Astrocyte (in vitro differentiated cells and primary cell): ENCODE data around the gene METAP1D.

Source experiments
- EZH2 ChIP-seq: IDR thresholded peaks from 2 replicates; pipeline ENCODE4 v1.6.1; 2012; ENCODE audit warnings: mild to moderate bottlenecking, low read length, inconsistent platforms; ENCODE audit not compliant: insufficient read depth
- TF ChIP-seq, protein P1 (sequence below): IDR thresholded peaks from 2 replicates; pipeline ENCODE4 v1.5.1; 2011; ENCODE audit warnings: low read depth, mild to moderate bottlenecking, inconsistent platforms, low read length, moderate library complexity; ENCODE audit not compliant: insufficient read depth

GRCh38 chr2:171956135-171956825 lies 43.5 kb upstream of the METAP1D start:
- TF ChIP-seq, protein P1, sequence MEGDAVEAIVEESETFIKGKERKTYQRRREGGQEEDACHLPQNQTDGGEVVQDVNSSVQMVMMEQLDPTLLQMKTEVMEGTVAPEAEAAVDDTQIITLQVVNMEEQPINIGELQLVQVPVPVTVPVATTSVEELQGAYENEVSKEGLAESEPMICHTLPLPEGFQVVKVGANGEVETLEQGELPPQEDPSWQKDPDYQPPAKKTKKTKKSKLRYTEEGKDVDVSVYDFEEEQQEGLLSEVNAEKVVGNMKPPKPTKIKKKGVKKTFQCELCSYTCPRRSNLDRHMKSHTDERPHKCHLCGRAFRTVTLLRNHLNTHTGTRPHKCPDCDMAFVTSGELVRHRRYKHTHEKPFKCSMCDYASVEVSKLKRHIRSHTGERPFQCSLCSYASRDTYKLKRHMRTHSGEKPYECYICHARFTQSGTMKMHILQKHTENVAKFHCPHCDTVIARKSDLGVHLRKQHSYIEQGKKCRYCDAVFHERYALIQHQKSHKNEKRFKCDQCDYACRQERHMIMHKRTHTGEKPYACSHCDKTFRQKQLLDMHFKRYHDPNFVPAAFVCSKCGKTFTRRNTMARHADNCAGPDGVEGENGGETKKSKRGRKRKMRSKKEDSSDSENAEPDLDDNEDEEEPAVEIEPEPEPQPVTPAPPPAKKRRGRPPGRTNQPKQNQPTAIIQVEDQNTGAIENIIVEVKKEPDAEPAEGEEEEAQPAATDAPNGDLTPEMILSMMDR: no peak
- TF ChIP-seq EZH2: no peak
